ENCODE results near the gene CGB7.
"Not testable (repeated sequence)": the region's sequence is repeated elsewhere in the genome, so short reads cannot be mapped to it uniquely, and the experiment has no call there.

DNA sequence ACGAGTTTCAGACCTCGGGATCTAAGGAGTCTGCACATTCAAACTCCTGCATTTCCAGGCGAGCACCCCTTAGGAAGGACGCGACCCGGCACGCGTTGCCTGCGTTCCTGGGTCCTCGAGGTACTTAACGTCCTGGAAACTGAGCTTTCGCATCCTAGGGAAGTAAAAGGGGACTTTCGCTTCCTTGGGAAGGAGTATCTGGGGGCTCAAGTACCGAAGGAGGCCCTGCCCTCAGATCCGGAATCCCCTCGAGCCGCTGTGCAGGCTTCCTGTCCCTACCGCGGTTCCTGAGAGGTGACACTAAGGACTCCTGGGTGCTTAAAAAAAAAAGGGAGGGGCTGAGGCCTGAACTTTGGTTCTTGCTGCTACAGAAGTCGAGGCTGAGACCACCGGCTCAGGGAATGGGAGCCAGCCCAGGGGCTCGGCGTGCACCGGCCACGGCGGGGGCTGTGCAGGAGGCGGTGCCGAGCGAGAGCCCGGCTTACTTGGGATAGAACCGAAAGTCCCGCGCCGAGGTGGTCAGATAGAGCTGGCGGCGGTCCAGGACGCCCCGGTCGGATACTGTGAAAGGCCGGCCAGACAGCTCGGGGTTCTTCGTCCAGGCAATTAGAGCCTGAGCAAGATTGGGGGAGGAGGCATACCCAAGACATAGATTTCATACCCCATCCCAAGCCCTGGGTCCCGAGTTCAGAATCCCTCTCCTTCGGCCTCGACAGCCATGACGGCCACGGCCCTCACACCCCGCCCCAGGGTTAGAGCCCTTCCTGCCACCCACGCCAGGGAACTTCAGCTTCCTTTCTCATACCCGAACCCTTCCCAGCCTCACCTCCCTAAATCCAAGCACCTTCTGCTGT is 38.9 kb downstream of the CGB7 start:
- TF ChIP-seq, protein P1, sequence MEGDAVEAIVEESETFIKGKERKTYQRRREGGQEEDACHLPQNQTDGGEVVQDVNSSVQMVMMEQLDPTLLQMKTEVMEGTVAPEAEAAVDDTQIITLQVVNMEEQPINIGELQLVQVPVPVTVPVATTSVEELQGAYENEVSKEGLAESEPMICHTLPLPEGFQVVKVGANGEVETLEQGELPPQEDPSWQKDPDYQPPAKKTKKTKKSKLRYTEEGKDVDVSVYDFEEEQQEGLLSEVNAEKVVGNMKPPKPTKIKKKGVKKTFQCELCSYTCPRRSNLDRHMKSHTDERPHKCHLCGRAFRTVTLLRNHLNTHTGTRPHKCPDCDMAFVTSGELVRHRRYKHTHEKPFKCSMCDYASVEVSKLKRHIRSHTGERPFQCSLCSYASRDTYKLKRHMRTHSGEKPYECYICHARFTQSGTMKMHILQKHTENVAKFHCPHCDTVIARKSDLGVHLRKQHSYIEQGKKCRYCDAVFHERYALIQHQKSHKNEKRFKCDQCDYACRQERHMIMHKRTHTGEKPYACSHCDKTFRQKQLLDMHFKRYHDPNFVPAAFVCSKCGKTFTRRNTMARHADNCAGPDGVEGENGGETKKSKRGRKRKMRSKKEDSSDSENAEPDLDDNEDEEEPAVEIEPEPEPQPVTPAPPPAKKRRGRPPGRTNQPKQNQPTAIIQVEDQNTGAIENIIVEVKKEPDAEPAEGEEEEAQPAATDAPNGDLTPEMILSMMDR (IDR thresholded peaks at IDR 0.05): not testable (repeated sequence)
- not testable (repeated sequence) for TF ChIP-seq POLR2A (IDR thresholded peaks at IDR 0.05)

All from suprapubic skin (tissue), 3 donors.